G401.6 (cell line): Measurements from ENCODE around the gene UGGT1.
"Not testable (repeated sequence)": the region's sequence is repeated elsewhere in the genome, so short reads cannot be mapped to it uniquely, and the experiment has no call there.

ENCODE experiments used
- FAIRE-seq: peaks from 2 replicates; lab custom pipeline; 2012; peaks lifted over from hg19 to GRCh38; lab: Jason Lieb, UNC

The UGGT1 gene

DNA sequence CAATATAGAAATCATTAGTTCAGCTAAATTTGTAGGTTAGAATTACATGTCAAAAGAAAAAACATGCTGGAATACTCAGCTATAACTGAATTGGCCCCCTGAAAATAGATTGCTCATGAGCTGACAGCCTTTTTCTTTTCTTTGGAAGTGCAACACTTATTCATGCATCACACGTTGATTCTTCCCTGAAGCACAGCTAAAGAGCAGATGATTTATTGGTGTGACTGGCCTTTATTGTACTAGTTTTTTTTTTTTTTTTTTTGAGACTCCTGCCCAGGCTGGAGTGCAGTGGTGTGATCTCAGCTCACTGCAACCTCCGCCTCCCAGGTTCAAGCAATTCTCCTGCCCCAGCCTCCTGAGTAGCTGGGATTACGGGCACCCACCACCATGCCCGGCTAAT, 83.1 kb downstream of the UGGT1 start:
- FAIRE-seq, result not testable (repeated sequence)

DNA sequence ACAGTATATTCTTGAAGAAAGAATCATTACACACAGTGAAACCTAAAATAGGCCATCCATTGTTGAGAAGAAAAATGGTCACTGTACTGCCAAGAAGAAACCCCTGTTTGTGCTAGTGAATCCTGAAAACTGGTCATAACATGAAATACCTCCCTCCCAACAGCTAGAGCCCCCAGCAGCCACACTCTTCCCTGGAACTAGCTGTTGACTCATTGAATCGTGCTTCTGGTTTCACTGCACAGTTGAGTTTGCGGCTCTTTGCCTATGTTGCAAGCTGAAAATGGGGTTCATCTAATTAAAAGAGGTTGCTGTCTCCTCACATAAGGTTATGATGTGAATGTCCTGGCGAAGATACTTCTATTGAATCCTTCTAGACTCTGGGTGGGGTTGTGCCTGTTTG, 86.3 kb downstream of the UGGT1 start:
- no peak for FAIRE-seq

- no peak for FAIRE-seq
Observed at GRCh38 chr2:128178149-128178649, 87.2 kb downstream of the UGGT1 start.

- no peak for FAIRE-seq
Observed at GRCh38 chr2:128178650-128179460, 87.9 kb downstream of the UGGT1 start.

GRCh38 chr2:128179461-128179755, 88.4 kb downstream of the UGGT1 start:
- no peak for FAIRE-seq

DNA sequence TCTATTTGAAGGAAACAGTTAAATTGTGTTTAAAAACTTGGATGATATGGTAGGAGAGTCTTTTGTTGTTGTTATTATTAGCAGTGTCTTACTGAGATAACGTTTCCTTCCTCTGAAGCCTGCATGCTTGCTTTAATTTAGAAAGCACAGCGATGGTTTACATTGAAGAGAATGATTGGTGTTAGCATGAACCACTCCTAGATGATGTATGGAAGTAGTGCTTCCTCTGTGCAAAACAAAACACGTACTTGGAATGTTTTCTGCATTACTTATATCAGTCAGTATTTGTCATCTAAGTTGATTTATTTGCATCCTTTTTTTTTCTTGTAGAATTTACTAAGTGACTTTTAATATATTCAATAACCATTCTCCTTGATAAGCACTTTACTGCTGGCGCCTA, 89.0 kb downstream of the UGGT1 start:
- FAIRE-seq, result no peak

DNA sequence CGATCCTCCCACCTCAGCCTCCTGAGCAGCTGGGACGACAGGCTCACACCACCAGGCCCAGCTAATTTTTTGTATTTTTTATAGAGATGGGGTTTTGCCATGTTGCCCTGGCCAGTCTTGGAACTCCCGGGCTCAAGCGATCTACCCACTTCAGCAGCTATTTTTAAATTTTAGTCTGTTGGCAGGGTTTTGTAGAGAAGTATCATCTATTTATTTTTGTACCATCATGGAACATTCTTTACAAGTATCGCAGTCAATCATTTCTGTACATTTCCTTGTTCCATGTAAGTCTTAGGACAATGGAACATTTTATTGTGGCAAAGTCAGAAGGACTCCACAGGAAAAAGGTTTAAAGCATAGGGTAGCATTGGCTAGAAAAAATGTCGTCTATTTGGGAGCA, 94.6 kb downstream of the UGGT1 start:
- FAIRE-seq, result no peak

DNA sequence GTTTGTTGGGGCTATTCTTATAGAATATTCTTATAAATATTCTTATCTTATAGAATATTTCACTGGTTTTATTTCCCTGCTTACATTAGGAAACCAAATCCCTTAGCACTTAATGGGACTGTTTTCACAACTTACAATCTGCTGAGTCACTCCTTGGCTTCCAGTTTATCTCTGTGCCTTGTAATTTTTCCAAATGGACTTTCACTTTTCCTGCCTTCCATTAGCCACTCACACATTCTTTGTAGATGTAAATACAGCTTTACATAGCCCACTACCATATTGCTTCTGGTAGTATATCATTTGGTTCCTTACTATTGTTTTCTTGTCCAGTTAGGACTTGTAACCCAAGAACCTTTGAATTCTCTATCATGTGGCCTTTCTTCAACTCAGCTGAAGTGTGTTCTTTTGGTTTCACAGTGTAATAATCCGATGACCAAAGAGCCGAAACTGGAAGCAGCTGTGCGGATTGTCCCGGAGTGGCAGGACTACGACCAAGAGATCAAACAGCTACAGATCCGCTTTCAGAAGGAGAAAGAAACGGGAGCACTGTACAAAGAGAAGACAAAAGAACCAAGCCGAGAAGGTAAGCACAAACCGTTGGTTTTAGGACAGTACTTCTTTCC, 96.1 kb downstream of the UGGT1 start:
- no peak for FAIRE-seq

- FAIRE-seq, result no peak
Observed at GRCh38 chr2:128195435-128195984, 104.5 kb downstream of the UGGT1 start.

GRCh38 chr2:128196026-128196425, 105.0 kb downstream of the UGGT1 start:
- FAIRE-seq, result no peak

GRCh38 chr2:128196471-128196931, 105.5 kb downstream of the UGGT1 start:
- no peak for FAIRE-seq

DNA sequence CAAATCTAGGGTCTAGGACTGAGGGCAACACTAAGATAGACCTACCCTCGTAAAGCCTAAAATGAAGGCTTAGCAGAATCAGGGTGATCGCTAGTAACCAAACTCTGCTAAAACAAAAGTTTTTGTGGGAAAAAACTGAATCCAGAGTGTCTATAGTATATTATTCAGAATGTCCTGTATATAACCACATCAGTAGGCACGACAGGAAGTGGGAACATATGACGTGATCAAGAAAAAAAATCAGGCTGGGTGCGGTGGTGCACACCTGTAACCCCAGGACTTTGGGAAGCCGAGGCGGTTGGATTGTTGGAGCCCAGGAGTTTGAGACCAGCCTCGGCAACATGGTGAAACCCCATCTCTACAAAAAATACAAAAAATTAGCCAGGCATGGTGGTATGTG, 106.1 kb downstream of the UGGT1 start:
- FAIRE-seq, result no peak

DNA sequence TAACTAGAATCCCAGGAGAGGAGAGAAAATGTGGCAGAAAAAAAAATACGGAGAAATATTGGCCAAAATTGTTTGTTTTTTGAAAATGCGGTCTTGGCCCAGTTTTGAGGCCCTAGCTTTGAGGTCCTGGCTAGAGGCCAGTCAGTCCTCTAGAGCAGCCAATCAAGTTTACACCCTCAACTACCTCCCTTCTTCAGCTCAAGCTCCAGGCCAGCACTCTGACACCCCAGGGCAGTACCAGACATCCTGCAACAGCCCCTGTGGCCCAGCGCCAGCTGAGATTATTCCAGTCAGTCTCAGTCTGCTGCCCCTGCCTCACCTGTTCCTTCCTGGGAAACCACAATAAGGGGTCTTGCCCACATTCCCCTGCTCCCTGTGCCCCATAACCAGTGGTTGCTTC, 107.7 kb downstream of the UGGT1 start:
- no peak for FAIRE-seq

GRCh38 chr2:128199141-128199540, 108.1 kb downstream of the UGGT1 start:
- no peak for FAIRE-seq

DNA sequence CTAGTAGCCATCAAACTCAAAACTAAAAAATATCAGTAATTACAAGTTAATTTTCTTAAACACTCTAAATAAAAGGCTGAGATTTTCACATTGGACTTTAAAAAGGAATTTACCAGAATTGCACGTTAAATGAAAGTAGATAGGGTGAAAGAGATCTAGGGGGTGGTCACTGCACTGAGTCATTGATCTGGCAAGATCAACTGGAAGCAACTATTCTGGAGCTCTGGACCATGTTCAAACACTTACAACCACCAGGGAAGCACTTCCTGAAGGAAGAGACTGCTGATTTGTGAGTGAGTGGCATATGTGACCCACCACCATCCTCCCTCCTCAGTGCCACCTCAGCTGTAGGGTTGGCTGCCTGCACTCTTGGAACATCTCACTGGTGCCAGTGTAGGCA, 111.8 kb downstream of the UGGT1 start:
- no peak for FAIRE-seq

GRCh38 chr2:128206245-128206644, 115.2 kb downstream of the UGGT1 start:
- FAIRE-seq, result no peak

GRCh38 chr2:128208023-128208422, 117.0 kb downstream of the UGGT1 start:
- no peak for FAIRE-seq

GRCh38 chr2:128208631-128209324, 117.8 kb downstream of the UGGT1 start:
- not testable (repeated sequence) for FAIRE-seq

DNA sequence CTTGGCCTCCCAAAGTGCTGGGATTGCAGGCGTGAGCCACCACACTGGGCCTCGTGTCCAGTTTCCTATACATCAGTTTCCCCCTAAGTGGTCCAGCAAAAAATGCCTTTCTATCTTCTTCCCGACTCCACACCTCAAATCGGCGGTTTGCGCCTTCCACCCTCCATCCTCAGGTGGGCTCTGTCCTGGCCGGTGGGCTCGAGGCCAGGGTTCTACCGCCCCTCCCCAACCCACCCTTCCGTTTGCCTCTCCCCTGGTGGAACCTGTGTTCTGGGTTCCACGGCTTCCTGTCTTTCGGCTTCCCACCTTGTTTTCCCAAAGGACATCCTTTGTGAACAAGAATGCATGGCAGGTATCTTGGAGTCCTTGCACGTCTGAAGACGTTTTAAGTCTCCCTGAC, 123.3 kb downstream of the UGGT1 start:
- no peak for FAIRE-seq

GRCh38 chr2:128214866-128215460, 124.0 kb downstream of the UGGT1 start:
- FAIRE-seq, result no peak

DNA sequence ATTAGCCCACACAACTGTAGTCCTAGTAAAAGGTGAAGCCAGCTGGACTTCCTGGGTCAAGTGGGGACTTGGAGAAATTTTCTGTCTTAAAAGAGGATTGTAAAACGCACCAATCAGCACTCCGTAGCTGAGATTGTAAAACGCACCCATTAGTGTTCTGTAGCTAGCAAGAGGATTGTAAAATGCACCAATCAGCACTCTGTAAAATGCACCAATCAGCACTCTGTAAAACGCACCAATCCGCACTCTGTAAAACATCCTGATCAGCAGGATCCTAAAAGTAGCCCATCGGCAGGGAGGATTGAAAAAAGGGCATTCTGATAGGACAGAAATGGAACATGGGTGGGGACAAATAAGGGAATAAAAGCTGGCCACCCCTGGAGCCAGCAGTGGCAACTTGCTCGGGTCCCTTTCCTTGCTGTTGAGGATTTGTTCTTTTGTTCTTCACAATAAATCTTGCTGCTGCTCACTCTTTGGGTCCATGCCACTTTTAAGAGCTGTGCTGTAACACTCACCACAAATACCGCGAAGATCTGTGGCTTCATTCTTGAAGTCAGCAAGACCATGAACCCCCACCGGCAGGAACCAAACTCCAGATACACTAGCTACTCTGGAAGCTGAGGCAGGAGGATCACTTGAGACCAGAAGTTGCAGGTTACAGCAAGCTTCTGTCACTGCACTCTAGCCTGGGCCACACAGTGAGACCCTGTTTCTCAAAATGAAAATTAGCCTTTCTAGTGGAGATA, 125.1 kb downstream of the UGGT1 start:
- no peak for FAIRE-seq

DNA sequence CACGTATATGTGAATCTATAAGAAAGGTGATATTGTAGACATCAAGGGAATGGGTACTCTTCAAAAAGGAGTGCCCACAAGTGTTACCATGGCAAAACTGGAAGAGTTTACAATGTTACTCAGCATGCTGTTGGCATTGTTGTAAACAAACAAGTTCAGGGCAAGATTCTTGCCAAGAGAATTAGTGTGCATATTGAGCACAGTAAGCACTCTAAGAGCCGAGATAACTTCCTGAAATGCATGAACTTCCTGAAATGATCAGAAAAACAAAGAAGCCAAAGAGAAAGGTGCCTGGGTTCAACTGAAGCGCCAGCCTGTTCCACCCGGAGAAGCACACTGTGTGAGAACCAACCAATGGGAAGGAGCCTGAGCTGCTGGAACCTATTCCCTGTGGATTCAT, 126.7 kb downstream of the UGGT1 start:
- FAIRE-seq, result no peak
